ENCODE results near the gene ANKRD36C.
"Not testable (repeated sequence)": the region's sequence is repeated elsewhere in the genome, so short reads cannot be mapped to it uniquely, and the experiment has no call there.

ANKRD36C gene

GRCh38 chr2:95796249-95797099 lies 195.2 kb downstream of the ANKRD36C start:
- not testable (repeated sequence) for DNase-seq (ENCODE audit: low spot score)

DNA sequence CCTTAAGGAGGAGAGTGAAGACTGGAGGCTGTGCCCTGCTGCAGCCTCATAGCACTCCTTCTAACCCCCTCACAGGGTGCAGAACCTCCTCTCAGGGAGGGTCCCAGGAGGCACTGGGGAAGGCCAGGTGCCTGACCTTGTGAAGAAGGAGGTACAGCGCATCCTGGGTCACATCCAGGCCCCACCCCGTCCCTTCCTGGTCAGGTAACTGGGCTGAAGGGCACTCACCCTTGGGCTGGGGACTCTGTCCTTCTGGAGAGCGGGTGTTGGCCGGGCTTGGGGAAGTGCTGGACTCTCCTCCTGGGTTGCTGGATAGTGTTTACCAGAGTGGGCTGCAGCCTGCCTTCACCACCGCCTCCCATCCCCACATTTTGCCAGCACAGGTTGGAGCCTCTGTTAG lies 197.7 kb downstream of the ANKRD36C start:
- DNase-seq (ENCODE audit: low spot score): not testable (repeated sequence)

GRCh38 chr2:95790180-95790579 lies 201.4 kb downstream of the ANKRD36C start:
- DNase-seq (ENCODE audit: low spot score): not testable (repeated sequence)

GRCh38 chr2:95789385-95789784 lies 202.2 kb downstream of the ANKRD36C start:
- not testable (repeated sequence) for DNase-seq (ENCODE audit: low spot score)

DNA sequence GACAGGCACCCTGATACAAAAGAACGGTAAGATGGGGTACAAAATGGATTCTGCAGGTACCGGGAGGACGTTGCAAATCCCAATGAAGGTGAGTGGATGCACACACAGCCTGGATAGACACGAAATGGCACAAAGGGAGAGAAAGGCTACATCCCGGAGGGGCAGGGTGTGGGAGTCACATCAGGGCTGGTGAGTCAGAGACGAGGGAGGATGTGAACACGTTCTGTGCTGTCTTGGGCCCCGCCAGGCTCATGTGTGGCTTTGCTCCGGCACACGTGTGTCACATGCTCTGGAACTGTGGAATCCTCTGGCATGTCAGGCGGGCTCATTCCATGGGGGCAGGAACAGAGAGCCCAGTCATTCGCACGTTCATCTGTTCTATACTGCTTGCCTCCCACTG lies 203.0 kb downstream of the ANKRD36C start:
- not testable (repeated sequence) for DNase-seq (ENCODE audit: low spot score)

Data from AG20443 (cell line).